ENCODE data around the gene PSMD13.

The PSMD13 gene

DNA sequence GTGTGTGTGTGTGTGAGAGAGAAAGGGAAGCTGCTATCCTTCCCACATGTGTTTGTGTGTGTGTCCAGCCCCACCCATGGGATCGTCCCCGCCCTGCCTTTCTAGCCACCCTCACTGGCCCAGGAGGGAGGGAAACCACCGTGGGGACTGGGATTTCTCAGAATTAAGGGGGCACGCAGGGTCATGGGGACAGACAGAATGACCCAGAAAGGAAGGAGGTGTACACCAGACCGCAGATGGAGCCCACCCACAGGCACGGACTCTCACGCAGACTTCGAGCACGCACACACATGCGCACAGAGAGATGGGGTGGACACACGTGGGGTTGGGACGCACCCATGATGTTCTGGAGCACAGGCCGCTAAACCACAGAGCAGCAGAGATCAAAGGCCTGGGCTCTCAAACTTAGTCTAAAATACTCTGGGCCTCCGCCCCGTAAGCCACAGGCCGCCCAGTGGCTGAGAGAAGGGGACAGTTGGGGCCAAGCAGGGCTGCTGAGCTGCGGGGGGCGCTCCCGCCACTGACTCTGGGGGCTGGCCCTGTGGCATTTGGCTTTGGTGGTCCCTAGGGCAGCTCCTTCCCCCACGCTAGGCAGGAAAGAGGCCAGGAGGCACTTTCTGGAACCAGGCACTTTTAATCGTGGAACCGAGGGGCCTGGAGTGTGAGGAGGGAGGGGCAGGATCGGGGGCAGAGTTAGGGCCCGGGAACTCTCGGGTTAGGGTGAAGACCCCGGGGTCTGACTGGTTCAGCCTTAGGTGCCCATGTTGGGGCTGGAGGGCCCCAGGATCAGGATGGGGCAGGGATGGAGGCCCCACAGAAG lies 61.0 kb downstream of the PSMD13 start:
- in situ Hi-C loops (cut with MboI; ENCODE audit: low sequenced_read_pairs): no loop called here

DNA sequence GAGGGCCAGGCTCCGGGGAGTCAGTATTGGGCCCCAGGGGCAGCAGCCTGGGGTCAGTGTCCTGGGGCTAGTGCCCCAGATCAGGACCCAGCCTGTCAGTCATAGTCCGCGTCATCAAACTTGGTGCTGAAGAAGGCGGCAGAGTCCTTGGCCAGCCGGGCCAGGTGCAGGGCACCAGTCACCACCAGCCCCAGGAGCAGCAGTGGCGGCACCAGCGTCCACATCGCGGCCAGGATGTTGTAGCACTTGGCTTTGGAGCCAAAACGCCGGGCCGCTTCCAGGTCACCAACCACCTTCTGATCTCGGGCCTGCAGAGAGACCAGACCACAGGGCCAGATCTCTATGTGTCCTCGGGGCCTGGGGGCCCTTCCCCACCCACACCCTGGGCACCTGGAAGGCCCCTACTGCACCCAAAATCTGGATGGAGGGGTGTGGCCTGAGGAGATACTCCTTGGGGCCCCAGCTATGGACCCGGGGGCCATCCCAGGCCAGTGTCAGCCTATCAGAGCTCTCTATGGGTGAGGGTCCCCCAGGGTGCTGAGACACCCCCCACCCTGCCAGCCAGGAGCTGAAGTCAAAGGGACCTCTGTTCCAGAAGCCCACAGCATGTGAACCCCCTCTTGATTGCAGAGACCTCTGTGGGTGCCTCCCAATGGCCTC lies 61.8 kb downstream of the PSMD13 start:
- in situ Hi-C loops (cut with MboI; ENCODE audit: low sequenced_read_pairs): no loop called here

- in situ Hi-C loops (cut with MboI; ENCODE audit: low sequenced_read_pairs): no loop called here
Measured at GRCh38 chr11:299081-299891, 62.5 kb downstream of the PSMD13 start, which contains the start of gene IFITM5. TSS of gene IFITM5 (minus strand) at chr11:299526. CDS start at chr11:299490, 36 bp downstream.

DNA sequence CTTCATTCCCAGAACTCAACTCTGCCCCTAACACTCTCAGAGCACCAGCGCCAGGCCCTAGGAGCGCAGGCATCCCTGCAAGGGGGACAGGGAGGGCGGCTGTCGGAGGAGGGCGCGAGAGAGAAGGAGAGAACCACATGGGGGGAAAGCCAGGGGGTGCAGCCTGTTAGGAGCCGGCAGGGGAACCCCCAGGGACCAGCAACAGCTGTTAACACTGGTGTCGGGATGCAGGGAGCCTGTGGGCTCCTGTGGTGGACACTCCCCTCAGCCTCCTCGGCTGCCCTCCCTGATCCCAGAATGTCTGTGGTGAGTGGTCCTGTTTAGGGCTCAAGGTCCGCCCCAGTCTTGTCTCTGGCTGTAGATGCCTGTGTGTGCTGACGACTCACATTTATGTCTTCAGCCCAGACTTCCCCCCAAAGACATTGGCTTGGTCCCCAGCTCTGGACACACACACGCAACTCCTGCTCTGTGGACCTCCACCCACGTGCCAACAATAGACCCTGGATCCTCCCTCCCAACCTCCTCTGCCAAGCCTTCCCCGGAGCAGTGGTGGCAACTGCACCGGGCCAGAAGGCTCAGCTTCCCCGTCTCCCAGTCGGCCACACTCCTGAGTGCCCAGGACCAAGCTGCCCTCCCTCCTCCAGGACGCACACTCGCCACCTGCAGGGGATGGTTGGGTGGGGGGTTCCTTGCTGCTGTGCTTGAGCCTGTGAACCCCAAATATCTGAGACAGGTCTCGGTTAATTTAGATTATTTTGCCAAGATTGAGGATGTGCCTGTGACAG lies 63.4 kb downstream of the PSMD13 start:
- in situ Hi-C loops (cut with MboI; ENCODE audit: low sequenced_read_pairs): no loop called here

Measured in hTERT RPE-1 (cell line).